NCI-H460 (cell line): ENCODE results near the gene RFX1. TPM values are rescaled to one million over a fixed set of nuclear protein-coding genes. Genes with fewer than 3 reads are reported as not detected.
"Not testable (repeated sequence)": the region's sequence is repeated elsewhere in the genome, so short reads cannot be mapped to it uniquely, and the experiment has no call there.

ENCODE experiments used
- DNase-seq: peaks from one replicate; pipeline ENCODE4 v3.0.0-alpha.2; 2016; ENCODE audit warnings: low read depth; ENCODE audit errors: extremely low read depth
- total RNA-seq: library from RNA; depleted of rRNA; stranded (reverse); fragments of >200 nt; shearing (Covaris generic); gene quantifications from 2 replicates; pipeline ENCODE4 v1.2.3, GENCODE V29; 2014

The RFX1 gene
- total RNA-seq, 1 experiment from 2014 or later = 2.1 TPM

DNA sequence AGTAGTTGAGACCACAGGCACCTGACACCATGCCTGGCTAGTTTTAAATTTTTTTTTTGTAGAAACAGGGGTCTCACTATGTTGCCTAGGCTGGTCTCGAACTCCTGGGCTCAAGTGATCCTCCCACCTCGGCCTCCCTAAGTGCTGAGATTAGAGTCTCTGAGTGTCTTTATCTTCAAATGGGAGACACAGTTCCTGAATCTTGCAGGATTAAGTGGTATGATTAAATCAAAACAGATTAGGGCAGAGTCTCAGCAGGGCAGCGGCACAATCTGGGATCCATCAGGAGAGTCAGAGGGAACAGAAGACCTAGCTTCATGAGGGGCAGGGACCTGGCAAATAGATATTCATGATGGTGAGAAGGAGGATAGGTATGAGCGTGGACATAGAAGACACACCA, 22.8 kb upstream of the RFX1 start:
- DNase-seq = no peak

DNA sequence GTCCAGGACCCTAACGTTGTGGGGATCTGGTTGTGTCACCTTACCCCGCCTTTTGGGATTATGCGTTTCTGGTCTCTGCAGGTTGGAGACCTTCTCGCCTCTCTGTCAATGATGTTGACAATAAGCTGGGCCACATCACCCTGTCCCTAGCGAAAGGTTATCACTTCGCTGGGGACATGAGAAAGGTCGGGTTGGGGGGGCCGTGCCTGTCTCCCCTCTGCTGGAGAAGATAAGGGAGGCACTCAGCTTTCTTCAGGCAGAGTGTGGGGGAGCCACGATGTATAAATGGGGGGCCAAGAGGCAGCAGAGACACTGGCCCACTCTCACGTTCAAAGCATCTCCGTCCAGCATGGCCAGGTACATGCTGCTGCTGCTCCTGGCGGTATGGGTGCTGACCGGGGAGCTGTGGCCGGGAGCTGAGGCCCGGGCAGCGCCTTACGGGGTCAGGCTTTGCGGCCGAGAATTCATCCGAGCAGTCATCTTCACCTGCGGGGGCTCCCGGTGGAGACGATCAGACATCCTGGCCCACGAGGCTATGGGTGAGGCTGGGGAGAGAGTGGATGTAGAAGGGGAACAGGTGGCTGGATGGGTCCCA, 21.8 kb upstream of the RFX1 start, which contains the start of gene RLN3:
Gene RLN3 (plus strand): TSS at position 293 of the 595 bp plus-strand sequence. CDS start 57 bp downstream, at position 350.
- DNase-seq = no peak

DNA sequence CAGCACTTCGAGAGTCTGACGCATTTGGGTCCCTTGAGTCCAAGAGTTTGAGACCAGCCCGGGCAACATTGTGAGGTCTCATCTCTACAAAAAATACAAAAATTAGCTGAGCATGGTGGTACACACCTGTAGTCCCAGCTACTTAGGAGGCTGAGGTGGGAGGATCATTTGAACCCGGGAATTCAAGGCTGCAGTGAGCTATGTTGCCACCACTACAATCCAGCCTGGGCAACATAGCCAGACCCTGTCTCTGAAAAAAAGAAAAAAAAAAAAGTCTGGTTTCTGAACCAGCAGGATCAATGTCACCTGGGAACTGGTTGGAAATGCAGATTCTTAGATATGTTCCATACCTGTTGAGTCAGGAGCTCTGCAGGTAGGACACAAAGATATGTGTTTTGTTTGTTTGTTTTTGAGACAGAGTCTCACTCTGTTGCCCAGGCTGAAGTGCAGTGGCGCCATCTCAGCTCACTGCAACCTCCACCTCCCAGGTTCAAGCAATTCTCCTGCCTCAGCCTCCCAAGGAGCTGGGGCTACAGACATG, 20.6 kb upstream of the RFX1 start:
- not testable (repeated sequence) for DNase-seq

DNA sequence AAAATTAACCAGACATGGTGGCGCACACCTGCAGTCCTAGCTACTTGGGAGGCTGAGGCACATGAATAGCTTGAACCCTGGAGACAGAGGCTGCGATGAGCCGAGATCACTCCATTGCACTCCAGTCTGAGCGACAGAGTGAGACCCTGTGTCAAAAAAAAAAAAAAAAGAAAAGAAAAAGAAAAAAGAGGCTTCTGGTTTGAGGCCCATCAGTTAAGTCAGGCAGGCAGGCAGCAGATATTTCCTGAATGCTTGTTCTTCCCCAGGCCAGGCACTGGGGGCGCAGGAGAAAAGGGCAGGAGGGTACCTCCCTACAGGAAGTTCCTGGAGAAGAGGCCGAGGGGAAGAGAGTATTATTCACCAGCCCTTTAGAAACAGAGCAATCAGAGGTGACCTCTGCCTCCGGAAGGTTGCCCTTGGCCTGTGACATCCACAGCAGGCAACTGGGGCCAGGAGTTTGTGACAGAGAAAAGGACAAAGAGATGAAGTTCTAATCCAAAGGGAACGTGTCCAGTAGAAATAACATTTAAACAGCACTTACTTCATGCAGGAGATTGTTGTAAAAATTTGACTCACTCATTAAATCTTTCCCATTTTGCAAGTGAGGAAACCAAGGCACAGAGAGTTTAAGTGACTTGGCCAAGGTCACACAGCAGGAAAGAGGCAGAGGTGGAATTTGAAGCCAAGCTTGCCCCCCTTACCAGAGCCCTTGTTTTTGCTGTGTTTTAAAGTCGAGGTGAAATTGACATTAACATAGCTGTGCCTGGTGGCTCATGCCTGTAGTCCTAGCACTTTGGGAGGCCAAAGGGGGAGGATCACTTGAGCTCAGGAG, 17.5 kb upstream of the RFX1 start:
- peak; percentile 59 for DNase-seq

DNA sequence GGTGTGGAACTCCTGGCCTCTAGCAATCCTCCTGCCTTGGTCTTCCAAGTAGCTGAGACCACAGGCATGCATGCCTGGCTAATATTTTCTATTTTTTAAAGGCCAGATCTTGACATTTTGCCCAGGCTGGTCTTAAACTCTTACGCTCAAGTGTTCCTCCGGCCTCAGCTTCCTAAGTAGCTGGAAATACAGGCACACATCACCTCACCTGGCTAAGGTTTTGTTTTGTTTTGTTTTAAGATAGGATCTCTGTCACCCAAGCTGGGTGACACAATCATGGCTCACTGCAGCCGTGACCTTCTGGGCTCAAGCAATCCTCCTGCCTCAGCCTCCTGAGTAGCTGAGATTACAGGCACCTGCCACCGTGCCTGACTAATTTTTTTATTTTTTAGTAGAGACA, 16.3 kb upstream of the RFX1 start:
- no peak for DNase-seq

DNA sequence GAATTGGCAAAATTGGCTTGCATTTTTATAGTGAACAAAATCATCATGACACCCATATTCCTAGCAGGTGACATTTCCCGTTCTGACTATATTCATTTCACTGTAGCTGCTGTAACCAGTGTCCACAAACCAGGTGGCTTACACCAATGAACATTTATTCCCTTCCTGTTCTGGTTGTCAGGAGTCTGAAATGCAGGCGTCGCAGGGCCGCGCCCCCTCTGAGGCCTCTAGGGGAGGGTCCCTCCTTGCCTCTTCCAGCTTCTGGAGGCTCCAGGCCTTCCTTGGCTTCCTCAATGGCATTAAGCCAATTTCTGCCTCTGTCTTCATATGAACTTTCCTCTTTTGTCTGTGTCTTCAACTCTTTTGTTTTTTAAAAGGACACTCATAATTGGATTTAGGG, 15.4 kb upstream of the RFX1 start:
- no peak for DNase-seq

DNA sequence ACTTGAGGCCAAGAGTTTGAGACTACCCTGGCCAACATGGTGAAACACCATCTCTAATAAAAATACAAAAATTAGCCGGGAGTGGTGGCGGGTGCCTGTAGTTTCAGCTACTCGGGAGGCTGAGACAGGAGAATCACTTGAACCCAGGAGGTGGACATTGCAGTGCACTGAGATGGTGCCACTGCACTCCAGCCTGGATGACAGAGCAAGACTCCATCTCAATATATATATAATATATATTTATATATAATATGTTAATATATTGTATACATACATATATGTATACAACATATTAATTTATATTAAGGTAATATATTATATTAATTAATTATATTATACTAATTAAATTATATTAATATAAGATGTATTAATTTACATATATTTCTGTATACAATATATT, 13.6 kb upstream of the RFX1 start:
- not testable (repeated sequence) for DNase-seq

DNA sequence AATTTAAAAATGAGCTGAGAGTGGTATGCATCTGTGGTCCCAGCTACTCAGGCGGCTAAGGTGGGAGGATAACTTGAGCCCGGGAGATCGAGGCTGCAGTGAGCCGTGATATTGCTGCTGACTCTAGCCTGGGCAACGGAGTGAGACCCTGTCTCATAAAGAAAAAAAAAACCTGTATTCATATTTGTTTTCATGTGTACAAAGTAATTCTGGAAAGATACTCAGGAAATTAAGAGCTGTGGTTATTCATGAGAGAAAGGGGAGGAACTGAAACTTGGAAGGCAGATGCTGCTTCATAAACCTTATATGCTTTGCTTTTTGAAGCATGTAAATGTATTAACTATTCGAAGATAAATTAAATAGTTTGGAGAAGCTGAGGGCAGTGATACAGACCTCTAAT, 13.0 kb upstream of the RFX1 start:
- no peak for DNase-seq

DNA sequence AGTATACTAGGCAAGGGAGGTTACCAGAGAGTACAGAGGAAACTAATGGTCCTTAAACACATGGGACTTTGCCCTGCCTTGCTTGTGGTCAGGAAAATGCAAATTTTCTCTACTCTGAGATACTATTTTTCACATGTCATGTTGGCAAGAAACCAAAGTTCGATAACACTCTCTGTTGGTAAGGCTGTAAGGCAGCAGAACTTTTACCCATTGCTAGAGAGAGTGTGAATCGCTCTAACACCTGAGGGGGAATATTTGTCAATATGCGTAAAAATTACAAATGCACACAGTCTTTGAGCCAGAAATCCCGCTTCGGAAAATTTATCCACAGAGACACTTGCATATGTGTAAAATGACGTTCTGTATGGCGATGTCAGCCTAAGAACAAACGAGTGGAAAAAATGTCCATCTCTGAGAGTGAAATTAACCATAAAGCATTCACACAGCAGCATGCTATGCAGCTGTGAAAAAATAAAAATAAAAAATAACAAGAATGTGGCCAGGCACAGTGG, 9.5 kb upstream of the RFX1 start:
- no peak for DNase-seq

DNA sequence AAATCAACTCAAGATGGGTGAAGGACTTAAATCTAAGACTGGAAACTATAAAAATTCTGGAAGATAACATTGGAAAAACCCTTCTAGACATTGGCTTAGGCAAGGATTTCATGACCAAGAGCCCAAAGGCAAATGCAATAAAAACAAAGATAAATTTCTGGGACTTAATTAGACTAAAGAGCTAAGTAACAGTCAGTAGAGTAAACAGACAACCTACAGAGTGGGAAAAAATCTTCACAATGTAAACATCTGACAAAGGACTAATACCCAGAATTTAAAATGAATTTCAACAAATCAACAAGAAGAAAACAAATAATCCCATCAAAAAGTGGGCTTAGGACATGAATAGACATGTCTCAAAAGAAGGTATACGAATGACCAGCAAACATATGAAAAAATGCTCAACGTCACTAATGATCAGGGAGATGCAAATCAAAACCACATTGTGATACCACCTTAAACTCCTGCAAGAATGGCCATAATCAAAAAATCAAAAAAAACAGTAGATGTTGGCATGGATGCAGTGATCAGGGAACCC, 6.3 kb upstream of the RFX1 start:
- no peak for DNase-seq

DNA sequence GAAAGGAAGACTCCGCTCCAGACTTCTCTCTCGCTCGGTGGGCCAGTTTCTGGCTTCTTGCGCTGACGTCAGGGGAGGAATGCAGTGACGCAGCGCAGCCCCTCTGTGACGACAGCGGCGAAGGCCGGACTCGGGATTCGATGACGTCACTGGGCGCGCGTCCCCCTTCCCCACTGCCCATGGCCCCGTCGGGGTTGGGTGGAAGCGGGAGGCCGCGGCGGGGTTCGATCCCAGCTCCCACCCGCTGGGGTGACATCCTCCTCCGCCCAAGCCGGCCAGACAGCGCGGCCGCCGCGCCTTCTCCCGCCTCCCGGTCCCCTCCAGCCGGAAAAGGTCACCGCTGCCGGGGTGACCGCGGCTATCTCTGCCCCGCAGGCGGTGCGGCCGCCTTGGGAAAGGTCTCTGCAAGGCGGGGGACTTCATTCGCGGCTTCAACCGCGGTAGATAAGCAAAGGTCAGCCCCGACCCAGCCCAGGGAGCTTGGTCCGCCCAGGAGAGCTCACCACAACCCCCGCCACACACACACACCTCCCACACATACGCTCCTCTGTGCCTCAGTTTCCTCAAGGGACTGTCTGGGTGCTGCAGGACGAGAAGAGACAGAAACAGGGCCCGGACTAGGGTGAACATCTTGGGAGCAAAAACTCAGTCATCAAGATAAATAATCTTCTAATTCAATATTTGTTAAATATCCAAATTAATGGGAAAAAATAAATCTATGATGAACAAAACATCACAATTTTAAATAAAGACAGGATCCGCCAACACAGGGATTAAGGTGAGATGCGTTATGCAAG, 844 bp upstream of the RFX1 start:
- no peak for DNase-seq

DNA sequence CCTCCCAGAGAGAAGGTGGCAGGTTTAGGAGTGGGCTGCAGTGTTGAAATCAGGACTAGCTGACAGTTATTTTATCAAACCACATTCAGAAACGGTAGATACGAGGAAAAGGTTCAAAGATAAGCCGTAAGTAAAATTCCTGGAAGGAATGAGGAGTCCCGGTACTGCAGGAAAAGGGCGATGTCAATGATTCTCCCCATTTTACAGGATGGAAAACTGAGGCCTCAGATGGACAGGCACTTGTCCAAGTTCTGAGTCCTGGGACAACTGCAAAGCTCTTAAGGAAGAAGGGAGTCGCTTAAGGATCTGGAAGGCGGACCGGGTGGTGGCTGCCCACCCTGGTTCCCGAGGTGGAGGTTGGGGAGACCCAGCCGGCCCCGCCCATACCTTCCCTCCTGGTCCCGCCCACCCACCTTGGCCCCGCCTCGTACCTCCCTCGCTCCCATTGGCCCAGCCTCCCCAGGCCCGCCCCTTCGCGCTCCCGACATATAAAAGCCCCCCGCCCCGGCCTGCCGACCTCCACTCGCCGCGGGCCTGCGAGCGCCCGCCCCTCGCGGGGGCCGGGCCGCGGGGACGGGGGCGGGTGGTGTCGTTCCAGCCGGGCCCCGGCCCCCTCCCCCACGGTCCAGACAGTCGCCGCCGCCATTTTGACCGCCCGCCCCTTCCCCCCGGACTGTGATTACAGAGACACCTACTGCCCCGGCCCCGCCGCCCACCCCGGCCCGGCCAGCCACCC, 603 bp downstream of the RFX1 start:
- DNase-seq = peak; percentile 63

DNA sequence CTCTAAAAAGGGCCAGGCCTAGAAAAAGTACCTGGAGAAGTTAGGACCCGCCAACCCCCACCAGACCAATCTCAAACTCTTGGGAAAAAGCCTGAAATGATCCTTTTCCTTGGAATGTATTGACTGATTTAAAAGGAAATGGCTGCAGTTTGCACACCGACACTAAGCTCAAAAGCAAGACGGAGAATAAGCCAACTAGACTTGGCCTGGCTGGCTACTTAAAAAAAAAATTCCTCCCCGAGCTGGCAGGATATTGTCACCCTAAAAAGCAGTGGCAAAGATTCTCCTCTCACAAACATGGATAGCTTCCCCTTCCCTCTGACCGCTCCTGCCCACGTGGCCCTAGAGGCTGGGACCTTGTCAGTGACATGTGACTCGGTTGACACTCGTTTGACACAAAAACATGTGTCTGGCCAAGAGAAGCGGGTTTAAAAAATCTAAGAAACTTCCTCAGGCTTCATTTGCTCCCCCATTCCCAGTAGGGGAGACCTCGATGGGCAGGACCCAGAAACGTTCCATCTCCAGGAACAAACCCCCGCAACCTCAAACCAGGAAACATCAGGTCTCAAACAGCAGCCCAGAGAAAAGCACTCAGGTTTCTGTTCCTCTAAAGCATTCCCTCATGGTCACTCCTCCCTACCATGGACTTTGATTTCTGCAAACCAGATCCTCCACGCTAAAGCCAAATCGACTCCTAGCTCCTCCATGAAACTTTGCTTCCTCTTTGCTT, 1.3 kb downstream of the RFX1 start:
- no peak for DNase-seq

DNA sequence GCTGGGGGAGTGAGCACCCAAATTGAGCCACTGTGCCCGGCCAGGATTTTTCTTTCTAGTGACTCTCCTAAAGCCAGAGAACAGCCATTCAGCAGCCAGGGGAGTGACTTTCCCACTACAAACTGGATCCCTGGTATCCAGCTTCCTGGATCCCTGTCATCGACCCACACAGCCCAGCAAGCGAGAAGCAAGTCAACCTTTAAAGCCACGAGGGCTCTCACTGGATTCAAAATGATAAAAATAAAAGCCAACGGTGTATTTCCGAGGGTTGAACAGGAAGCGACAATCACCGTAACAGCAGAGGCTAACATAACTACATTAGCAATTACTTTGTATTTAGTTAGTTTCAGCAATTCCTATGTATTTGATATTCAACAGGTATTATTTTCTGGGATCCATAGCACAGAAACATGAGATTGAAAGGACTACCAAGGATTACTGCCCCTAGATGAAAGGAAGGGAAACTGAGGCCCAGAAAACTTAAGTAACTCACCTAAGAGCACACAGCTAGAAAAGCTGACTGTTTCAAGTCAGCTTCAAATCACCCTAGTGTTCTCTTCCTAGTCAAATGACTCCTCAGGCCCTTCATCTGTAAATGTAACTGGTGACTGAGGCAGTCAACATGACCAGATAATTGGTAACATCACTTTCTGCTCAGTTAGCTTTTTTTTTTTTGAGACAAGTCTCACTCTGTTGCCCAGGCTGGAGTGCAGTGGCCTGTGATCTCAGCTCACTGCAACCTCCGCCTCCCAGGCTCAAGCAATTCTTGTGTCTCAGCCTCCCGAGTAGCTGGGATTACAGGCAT, 2.7 kb downstream of the RFX1 start:
- no peak for DNase-seq

DNA sequence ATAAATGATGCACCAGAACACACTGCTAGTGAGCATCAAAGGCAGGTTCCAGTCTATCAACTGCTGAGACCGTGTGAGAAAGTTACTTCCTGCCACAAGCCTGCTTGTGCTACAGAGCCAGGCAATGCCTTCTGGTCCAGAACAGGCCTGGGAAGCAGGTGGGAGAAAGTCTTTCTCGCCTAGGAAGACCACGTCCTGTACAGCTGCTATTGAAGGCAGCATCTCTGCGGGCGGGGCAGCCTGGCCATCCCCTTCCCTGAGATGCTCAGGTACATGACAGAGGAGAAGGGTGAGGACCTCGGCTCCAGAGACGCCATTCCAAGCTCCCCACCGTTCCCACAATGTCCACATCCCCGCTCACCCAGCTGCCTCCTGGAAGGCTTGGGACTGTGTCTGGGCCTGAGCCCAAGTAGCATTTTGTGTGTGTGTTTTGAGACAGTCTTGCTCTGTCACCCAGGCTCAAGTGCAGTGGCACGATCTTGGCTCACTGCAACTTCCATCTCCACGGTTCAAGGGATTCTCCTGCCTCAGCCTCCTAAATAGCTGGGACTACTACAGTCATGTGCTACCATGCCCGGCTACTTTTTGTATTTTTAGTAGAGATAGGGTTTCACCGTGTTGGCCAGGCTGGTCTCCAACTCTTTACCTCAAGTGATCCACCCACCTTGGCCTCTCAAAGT, 3.4 kb downstream of the RFX1 start:
- no peak for DNase-seq

DNA sequence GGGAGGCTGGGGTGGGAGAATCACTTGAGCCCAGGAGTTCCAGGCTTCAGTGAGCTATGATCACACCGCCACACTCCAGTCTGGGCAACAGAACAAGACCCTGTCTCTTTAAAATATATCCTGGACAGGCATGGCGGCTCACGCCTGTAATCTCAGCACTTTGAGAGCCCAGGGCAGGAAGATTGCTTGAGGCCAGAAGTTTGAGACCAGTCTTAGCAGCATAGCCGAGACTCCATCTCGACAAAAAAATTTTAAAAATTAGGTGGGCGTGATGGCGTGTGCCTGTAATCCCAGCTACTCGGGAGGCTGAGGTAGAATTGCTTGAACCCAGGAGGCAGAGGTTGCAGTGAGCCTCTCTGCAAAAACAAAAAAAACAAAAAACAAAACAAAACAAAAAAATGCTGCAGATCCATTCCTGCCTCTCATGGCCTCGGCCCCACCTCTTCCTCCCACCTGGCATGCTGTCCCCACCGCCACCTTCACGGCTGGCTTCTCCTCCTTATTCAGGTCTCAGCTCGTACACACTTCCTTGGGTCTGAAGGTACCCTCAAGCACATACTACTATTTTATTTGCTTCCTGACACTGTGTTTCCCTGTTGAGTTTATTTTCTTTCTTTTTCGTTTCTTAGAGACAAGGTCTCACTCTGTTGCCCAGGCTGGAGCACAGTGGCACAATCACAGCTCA, 5.3 kb downstream of the RFX1 start:
- DNase-seq = no peak

DNA sequence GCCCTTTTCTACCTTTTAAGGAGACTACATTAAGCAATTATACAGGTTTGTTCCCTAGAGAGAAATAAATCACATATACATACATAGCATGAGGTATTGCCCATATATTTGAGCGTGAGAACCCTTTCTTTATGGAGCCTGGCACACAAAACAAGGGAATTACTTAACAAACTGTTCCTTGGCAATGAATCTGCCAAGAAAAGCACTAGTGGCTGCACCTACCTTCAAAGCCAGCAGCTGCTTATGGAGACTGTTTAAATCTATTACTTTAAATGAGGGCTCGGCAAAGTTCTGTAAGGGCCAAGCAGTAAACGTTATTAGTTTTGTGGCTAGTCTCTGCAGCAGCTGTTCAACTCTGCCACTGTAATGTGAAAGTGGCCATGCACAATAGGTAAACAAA, 7.0 kb downstream of the RFX1 start:
- no peak for DNase-seq
